Measurements from ENCODE around the gene MYH10. TPM values are rescaled to one million over a fixed set of nuclear protein-coding genes. Genes with fewer than 3 reads are reported as not detected.

MYH10 gene
- total RNA-seq, 2 donors from 2014 or later, result 251 to 257 TPM

DNA sequence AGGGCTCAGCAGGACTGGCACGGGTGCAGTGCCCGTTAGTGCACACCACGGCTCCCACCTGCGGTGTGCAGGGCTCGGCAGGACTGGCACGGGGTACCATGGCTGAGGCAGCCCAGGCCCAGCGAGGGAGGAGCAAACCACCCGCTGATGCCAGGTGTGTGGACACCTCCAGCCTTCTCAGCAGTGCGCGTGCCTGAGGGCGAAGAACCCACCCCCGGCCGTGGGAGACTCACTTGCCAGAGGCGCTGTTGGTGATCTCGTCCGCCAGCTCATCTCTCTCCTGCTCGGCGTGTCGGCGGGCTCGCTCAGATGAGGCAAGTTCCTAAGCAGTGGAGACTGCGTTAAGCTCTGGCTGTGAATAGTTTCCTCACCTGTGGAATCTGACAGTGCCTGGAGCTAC, 149.4 kb downstream of the MYH10 start:
- no peak overlapping the region for H3K4me3 ChIP-seq (ENCODE audit: low read length)
- Mint-ChIP-seq H3K27me3 (ENCODE audit: insufficient read depth) (no peaks in the 10 kb centered on the region), H3K4me3 (no peak overlapping the region), H3K9me3 (peaks cover 8% of the 10 kb centered on the region), H3K36me3 (ENCODE audit: low read depth) (peaks cover 96% of the 10 kb centered on the region), H3K4me1 (no peaks in the 10 kb centered on the region), H3K27ac (peak overlapping the region; percentile 53)
- H3K9me3 ChIP-seq (ENCODE audit: control insufficient read depth, low read length), result peaks cover 21% of the 10 kb centered on the region
- no peak overlapping the region for H3K9ac ChIP-seq (ENCODE audit: extremely low read depth, low read length, poor library complexity, severe bottlenecking)
- H3K36me3 ChIP-seq (ENCODE audit: control insufficient read depth, insufficient read depth, low read length), result peaks cover 100% of the 10 kb centered on the region
- WGBS, 2 experiments (ENCODE audit: insufficient coverage in 1 of 2, insufficient read length in 1 of 2), result 95 to 99% methylated on average over 12 to 20 of the region's 22 CpGs
- no peak overlapping the region for H3K27ac ChIP-seq (ENCODE audit: low read depth, low read length)
- peak; percentile 53 for DNase-seq
- no peaks in the 10 kb centered on the region for H3K4me1 ChIP-seq (ENCODE audit: control insufficient read depth, insufficient read depth, low read length)
- TF ChIP-seq, protein P1, sequence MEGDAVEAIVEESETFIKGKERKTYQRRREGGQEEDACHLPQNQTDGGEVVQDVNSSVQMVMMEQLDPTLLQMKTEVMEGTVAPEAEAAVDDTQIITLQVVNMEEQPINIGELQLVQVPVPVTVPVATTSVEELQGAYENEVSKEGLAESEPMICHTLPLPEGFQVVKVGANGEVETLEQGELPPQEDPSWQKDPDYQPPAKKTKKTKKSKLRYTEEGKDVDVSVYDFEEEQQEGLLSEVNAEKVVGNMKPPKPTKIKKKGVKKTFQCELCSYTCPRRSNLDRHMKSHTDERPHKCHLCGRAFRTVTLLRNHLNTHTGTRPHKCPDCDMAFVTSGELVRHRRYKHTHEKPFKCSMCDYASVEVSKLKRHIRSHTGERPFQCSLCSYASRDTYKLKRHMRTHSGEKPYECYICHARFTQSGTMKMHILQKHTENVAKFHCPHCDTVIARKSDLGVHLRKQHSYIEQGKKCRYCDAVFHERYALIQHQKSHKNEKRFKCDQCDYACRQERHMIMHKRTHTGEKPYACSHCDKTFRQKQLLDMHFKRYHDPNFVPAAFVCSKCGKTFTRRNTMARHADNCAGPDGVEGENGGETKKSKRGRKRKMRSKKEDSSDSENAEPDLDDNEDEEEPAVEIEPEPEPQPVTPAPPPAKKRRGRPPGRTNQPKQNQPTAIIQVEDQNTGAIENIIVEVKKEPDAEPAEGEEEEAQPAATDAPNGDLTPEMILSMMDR (conservative IDR thresholded peaks at IDR 0.05), result no peak
- no peaks in the 10 kb centered on the region for H3K27me3 ChIP-seq (ENCODE audit: control insufficient read depth, insufficient read depth, low read length, poor library complexity, severe bottlenecking)

DNA sequence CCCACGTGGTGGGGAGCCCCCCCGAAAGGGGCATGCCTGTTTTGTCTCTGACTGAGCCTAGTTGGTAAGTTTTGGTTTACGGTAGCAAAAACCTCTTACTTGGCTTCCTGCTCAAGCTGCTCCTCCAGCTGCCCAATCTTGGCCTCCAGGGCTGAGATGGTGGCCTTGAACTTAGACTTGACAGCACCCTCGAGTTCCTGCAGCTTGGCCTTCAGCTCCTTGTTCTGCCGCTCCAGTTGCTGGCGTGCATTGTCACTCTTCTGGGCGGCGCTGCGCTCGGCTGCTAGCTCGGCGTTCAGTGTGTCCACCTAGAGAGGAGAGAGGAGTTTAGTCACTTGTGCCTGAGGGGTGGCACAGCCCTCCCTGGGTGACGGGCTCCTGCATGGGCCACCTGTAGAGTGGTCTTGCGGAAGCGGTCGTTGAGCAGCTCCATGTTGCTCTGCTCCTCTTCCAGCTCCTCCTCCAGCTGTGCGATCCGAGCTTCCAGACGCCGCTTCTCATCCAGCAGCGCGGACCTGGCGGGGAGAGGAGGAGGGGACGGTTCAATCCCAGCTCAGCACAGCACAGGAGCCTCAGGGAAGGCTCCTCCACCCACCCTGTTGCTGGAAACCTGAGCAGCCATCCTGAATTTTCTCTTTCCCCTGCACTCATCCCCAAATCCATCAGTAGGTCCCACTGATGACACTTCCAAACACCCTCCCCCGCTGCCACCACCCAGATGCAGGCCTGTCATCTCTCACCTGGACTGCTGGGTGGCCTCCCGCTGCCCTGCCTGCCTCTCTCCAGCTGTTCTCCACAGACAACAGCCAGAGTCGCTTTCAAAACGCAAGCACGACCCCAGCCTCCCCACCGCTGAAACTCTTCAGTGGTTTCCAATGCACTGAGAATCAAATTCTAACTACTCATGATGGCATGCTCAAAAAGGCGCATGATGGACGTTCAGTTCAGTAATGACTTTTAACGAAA, 150.2 kb downstream of the MYH10 start:
- H3K27ac ChIP-seq (ENCODE audit: low read depth, low read length), result no peak overlapping the region
- WGBS, 2 experiments (ENCODE audit: insufficient coverage in 1 of 2, insufficient read length in 1 of 2), result 97 to 98% methylated on average over 22 to 33 of the region's 33 CpGs
- H3K9ac ChIP-seq (ENCODE audit: extremely low read depth, low read length, poor library complexity, severe bottlenecking), result no peak overlapping the region
- no peaks in the 10 kb centered on the region for H3K27me3 ChIP-seq (ENCODE audit: control insufficient read depth, insufficient read depth, low read length, poor library complexity, severe bottlenecking)
- H3K9me3 Mint-ChIP-seq, result peaks cover 8% of the 10 kb centered on the region
- H3K4me3 Mint-ChIP-seq, result no peak overlapping the region
- no peaks in the 10 kb centered on the region for H3K27me3 Mint-ChIP-seq (ENCODE audit: insufficient read depth)
- H3K9me3 ChIP-seq (ENCODE audit: control insufficient read depth, low read length), result peaks cover 13% of the 10 kb centered on the region
- TF ChIP-seq, protein P1 (conservative IDR thresholded peaks at IDR 0.05), result no peak
- peak; percentile 43 for DNase-seq
- H3K4me1 ChIP-seq (ENCODE audit: control insufficient read depth, insufficient read depth, low read length), result no peaks in the 10 kb centered on the region
- H3K36me3 ChIP-seq (ENCODE audit: control insufficient read depth, insufficient read depth, low read length), result peaks cover 100% of the 10 kb centered on the region
- peaks cover 96% of the 10 kb centered on the region for H3K36me3 Mint-ChIP-seq (ENCODE audit: low read depth)
- no peaks in the 10 kb centered on the region for H3K4me1 Mint-ChIP-seq
- no peak overlapping the region for H3K4me3 ChIP-seq (ENCODE audit: low read length)
- peak overlapping the region; percentile 52 for H3K27ac Mint-ChIP-seq

DNA sequence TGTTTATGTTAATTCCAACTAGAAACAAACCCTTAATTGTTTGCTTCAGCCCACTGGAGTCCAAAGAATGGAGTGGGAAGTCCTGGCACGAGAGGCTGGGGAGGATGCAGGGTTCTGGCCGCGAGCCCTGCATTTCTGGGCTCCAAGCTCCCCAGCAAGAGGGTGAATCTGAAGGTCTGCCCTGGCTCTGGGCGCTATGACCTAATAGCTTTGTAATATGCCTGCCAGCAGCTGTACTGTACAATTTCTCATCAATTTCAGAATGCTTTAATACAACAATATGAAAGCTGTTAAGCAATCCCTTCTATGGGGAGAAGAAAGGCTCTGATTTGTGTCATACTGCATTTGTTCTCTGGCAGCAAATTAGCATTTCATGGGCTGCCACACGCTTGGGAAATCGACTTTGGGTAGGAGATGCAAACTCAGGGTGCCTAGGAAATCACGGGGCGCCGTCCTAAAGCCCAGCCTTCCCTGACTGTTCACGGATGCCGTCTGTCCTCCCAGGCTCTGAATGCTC, 151.0 kb downstream of the MYH10 start:
- H3K36me3 Mint-ChIP-seq (ENCODE audit: low read depth), result peaks cover 96% of the 10 kb centered on the region
- peak; percentile 39 for DNase-seq
- H3K9ac ChIP-seq (ENCODE audit: extremely low read depth, low read length, poor library complexity, severe bottlenecking), result no peak overlapping the region
- TF ChIP-seq, protein P1 (conservative IDR thresholded peaks at IDR 0.05), result no peak
- no peaks in the 10 kb centered on the region for H3K4me1 ChIP-seq (ENCODE audit: control insufficient read depth, insufficient read depth, low read length)
- no peaks in the 10 kb centered on the region for H3K27me3 Mint-ChIP-seq (ENCODE audit: insufficient read depth)
- no peaks in the 10 kb centered on the region for H3K4me1 Mint-ChIP-seq
- H3K27ac Mint-ChIP-seq, result peak overlapping the region; percentile 52
- 89 to 90% methylated on average over 8 to 11 of the region's 11 CpGs for WGBS, 2 experiments (ENCODE audit: insufficient coverage in 1 of 2, insufficient read length in 1 of 2)
- no peaks in the 10 kb centered on the region for H3K27me3 ChIP-seq (ENCODE audit: control insufficient read depth, insufficient read depth, low read length, poor library complexity, severe bottlenecking)
- H3K4me3 Mint-ChIP-seq, result no peak overlapping the region
- H3K27ac ChIP-seq (ENCODE audit: low read depth, low read length), result no peak overlapping the region
- peaks cover 100% of the 10 kb centered on the region for H3K36me3 ChIP-seq (ENCODE audit: control insufficient read depth, insufficient read depth, low read length)
- no peak overlapping the region for H3K4me3 ChIP-seq (ENCODE audit: low read length)
- peaks cover 5% of the 10 kb centered on the region for H3K9me3 ChIP-seq (ENCODE audit: control insufficient read depth, low read length)
- H3K9me3 Mint-ChIP-seq, result peaks cover 2% of the 10 kb centered on the region
